Esophagus squamous epithelium (tissue), 4 donors: ENCODE data around the gene PSMD2.

Experiments
- CTCF ChIP-seq, 6 experiments: fragments of 450-650 bp in 4 of 6; fragments of 200-600 bp in 2 of 6; sonication (generic) in 2 of 6; IDR thresholded peaks; one replicate each; pipeline ENCODE4 v1.5.1; 2016 to 2019; ENCODE audit warnings: antibody characterized with exemption in 6 of 6, mild to moderate bottlenecking in 4 of 6, moderate library complexity in 4 of 6
- POLR2A ChIP-seq, 4 donors: fragments of 450-650 bp; IDR thresholded peaks; one replicate each; pipeline ENCODE4 v1.6.1; 2017; ENCODE audit warnings: antibody characterized with exemption in 4 of 4, mild to moderate bottlenecking in 4 of 4, moderate library complexity in 3 of 4

DNA sequence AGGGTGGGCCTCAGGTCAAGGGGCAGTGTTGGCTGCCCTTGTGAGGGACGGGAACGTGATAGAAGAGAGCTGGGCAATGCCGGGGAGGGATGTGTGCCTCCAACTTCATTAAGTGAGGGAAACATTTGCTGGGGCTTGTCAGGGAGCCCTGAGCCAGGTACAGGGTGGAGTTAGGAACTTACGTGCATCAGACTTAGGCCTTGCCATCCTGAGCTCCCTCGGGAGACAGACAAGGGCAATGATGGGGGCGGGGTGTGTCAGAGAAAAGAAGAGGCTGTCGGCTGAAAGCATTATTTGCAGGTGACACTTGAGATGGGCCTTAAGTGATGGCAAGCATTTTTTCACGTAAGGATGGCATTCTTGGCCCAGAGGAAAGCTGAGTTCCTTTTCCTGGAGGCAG lies 40.0 kb downstream of the PSMD2 start:
- TF ChIP-seq CTCF (IDR thresholded peaks at IDR 0.05) (no peak), POLR2A (IDR thresholded peaks at IDR 0.05) (no peak)
